GM12878 (cell line): ENCODE measurements around the gene TESK2. TPM values are rescaled to one million over a fixed set of nuclear protein-coding genes. Genes with fewer than 3 reads are reported as not detected.

Experiments
- ATAC-seq: fragments of 200-7000 bp; cut with Tn5 transposase; 3 replicates; pipeline ENCODE4 v1.9.1; 2020; ENCODE audit warnings: mild to moderate bottlenecking, moderate library complexity
- BruUV-seq: library from RNA; stranded (reverse); fragments of 400-500 nt; replicated peaks from 2 replicates; lab custom pipeline; 2021; lab: Mats Ljungman, UMichigan
- CTCF ChIA-PET: fragments of 300-600 bp; sonication (Branson Sonifier 250); formaldehyde crosslinking; extraction: SDS; loops from one replicate; lab custom pipeline; 2021; ENCODE audit warnings: inconsistent platforms; lab: Yijun Ruan, JAX
- POLR2A ChIA-PET: fragments of 350-600 bp; formaldehyde crosslinking; extraction: SDS; loops from one replicate; lab custom pipeline; 2021; ENCODE audit warnings: inconsistent platforms; lab: Charles Lee
- RAD21 ChIA-PET: fragments of 300-600 bp; sonication (Branson Sonifier 250); formaldehyde crosslinking; loops from one replicate; lab custom pipeline; 2023; ENCODE audit warnings: antibody characterized with exemption; ENCODE audit not compliant: unreplicated experiment; lab: Charles Lee
- SMC1A ChIA-PET: fragments of 300-600 bp; sonication (Branson Sonifier 250); formaldehyde crosslinking; loops from one replicate; lab custom pipeline; 2023; ENCODE audit not compliant: unreplicated experiment, uncharacterized antibody; lab: Charles Lee
- DNase-seq: peaks from one replicate; pipeline ENCODE4 v3.0.0-alpha.2; 2011; ENCODE audit warnings: low read depth, low spot score
- FAIRE-seq: peaks from 3 replicates; lab custom pipeline; 2011; peaks lifted over from hg19 to GRCh38; lab: Jason Lieb, UNC
- H2AFZ ChIP-seq: 2 replicates; pipeline ENCODE4 v1.6.0; 2011; ENCODE audit warnings: low read depth, low read length, control low read depth; ENCODE audit not compliant: control insufficient read depth
- H3K27ac ChIP-seq: 2 replicates; pipeline ENCODE4 v1.5.1; 2011; ENCODE audit warnings: control low read depth; ENCODE audit not compliant: control insufficient read depth, insufficient read depth
- H3K27me3 ChIP-seq, 2 experiments: replicated peaks in 1 of 2; 2 replicates each; pipeline versions ENCODE4 v1.6.0 to v1.6.1; 2011; ENCODE audit warnings: low read length in 1 of 2; ENCODE audit not compliant: control insufficient read depth in 2 of 2, insufficient read depth in 2 of 2
- H3K36me3 ChIP-seq, 2 experiments: 2 replicates each; pipeline ENCODE4 v1.5.1; 2011; ENCODE audit warnings: low read length in 1 of 2; ENCODE audit not compliant: control insufficient read depth in 2 of 2, insufficient read depth in 2 of 2
- H3K4me1 ChIP-seq: 2 replicates; pipeline ENCODE4 v1.6.1; 2011; ENCODE audit warnings: mild to moderate bottlenecking, low read length, moderate library complexity, mixed read lengths; ENCODE audit not compliant: control insufficient read depth, insufficient read depth
- H3K4me2 ChIP-seq: 2 replicates; pipeline ENCODE4 v1.6.0; 2011; ENCODE audit warnings: control low read depth; ENCODE audit not compliant: control insufficient read depth, insufficient read depth
- H3K4me3 ChIP-seq: fragments of 200-600 bp; sonication (generic); 2 replicates; pipeline ENCODE4 v1.5.1; 2016
- H3K79me2 ChIP-seq: 2 replicates; pipeline ENCODE4 v1.6.0; 2011; ENCODE audit warnings: low read length; ENCODE audit not compliant: control insufficient read depth, insufficient read depth
- H3K9ac ChIP-seq: 2 replicates; pipeline ENCODE4 v1.8.0; 2011; ENCODE audit warnings: low read length, control low read depth, mixed read lengths; ENCODE audit not compliant: control insufficient read depth, insufficient read depth
- H3K9me3 ChIP-seq: replicated peaks from 3 replicates; pipeline ENCODE4 v1.5.1; 2011; ENCODE audit warnings: mild to moderate bottlenecking, low read length; ENCODE audit not compliant: control insufficient read depth, insufficient read depth
- H4K20me1 ChIP-seq: 2 replicates; pipeline ENCODE4 v1.6.0; 2011; ENCODE audit not compliant: control insufficient read depth, insufficient read depth
- CHD4 ChIP-seq: fragments of 200-600 bp; sonication (generic); IDR thresholded peaks from 2 replicates; pipeline ENCODE4 v1.6.1; 2016; ENCODE audit warnings: mild to moderate bottlenecking
- CREB1 ChIP-seq: IDR thresholded peaks from 2 replicates; pipeline ENCODE4 v1.6.1; 2012; ENCODE audit warnings: low read depth, mild to moderate bottlenecking, inconsistent platforms
- DPF2 ChIP-seq: fragments of 450-650 bp; IDR thresholded peaks from 2 replicates; pipeline ENCODE4 v1.6.1; 2017; ENCODE audit warnings: mild to moderate bottlenecking
- IKZF1 ChIP-seq: fragments of 450-650 bp; conservative IDR thresholded peaks from 2 replicates; pipeline ENCODE4 v1.6.1; 2017; ENCODE audit warnings: antibody characterized with exemption, mild to moderate bottlenecking
- MTA2 ChIP-seq: fragments of 450-650 bp; IDR thresholded peaks from 2 replicates; pipeline ENCODE4 v1.6.1; 2016; ENCODE audit warnings: low read depth, mild to moderate bottlenecking, moderate library complexity
- RAD21 ChIP-seq: IDR thresholded peaks from 2 replicates; pipeline ENCODE4 v1.6.1; 2011; ENCODE audit warnings: mild to moderate bottlenecking, low read depth, low read length, moderate library complexity; ENCODE audit not compliant: insufficient read depth
- SIN3A ChIP-seq: IDR thresholded peaks from 2 replicates; pipeline ENCODE4 v1.6.1; 2012; ENCODE audit warnings: low read depth, low read length, improper control_type of control experiment
- TARDBP ChIP-seq: IDR thresholded peaks from 2 replicates; pipeline ENCODE4 v1.6.1; 2016; ENCODE audit warnings: borderline replicate concordance
- TCF12 ChIP-seq: IDR thresholded peaks from 2 replicates; pipeline ENCODE4 v1.6.1; 2011; ENCODE audit warnings: low read depth, mild to moderate bottlenecking, low read length
- ZNF217 ChIP-seq: fragments of 450-650 bp; IDR thresholded peaks from 2 replicates; pipeline ENCODE4 v1.6.1; 2017; ENCODE audit warnings: antibody characterized with exemption, mild to moderate bottlenecking
- WGBS: methylation state at CpG from one replicate; pipeline ENCODE4 v1.1.6; 2016; ENCODE audit warnings: low lambda C conversion rate; ENCODE audit not compliant: insufficient replicate concordance, insufficient coverage; ENCODE audit errors: missing lambda C conversion rate; 5-methylcytosine and 5-hydroxymethylcytosine counted together
- in situ Hi-C: fragments of 300-500 bp; cut with MboI; formaldehyde crosslinking; loops from 9 replicates; pipeline ENCODE4 v1.14.3; 2018; ENCODE audit warnings: mixed read lengths
- intact Hi-C: fragments of 100-400 bp; cut with micrococcal nuclease; formaldehyde crosslinking; loops from one replicate; pipeline ENCODE4 v1.14.2; 2022; ENCODE audit not compliant: unreplicated experiment
- polyA plus RNA-seq, 11 experiments: library from polyadenylated mRNA; depleted of rRNA in 4 of 11; unstranded in 6 of 11; stranded (reverse) in 5 of 11; fragments of >200 nt; fragmentation: Nextera tagmentation in 4 of 11; fragmentation: Illumina TruSeq in 1 of 11; extraction: Ambion mirVana in 4 of 11; extraction: Trizol in 1 of 11; gene quantifications; 1 replicate in 1 of 11; 2 replicates in 10 of 11; pipeline versions ENCODE4 v1.2.1 to v1.2.3, GENCODE V29; 2011 to 2016; ENCODE audit warnings: inconsistent platforms in 2 of 11, missing spikeins in 2 of 11, low read depth in 1 of 11
- total RNA-seq, 4 experiments: library from RNA; depleted of rRNA in 3 of 4; stranded (reverse); fragments of >200 nt in 3 of 4; fragmentation: Illumina TruSeq in 1 of 4; extraction: Trizol in 1 of 4; gene quantifications; 2 replicates each; pipeline versions ENCODE4 v1.2.1 to v1.2.3, GENCODE V29; 2013 to 2021
- TF ChIP-seq, protein P1 (sequence below): IDR thresholded peaks from 2 replicates; pipeline ENCODE4 v1.6.1; 2011; ENCODE audit warnings: low read depth, low read length, improper control_type of control experiment, borderline replicate concordance
- TF ChIP-seq, protein P2 (sequence below): fragments of 450-650 bp; conservative IDR thresholded peaks from 2 replicates; pipeline ENCODE4 v1.6.1; 2017; ENCODE audit warnings: mild to moderate bottlenecking, moderate library complexity
- TF ChIP-seq, protein P3 (sequence below): fragments of 450-650 bp; IDR thresholded peaks from 2 replicates; pipeline ENCODE4 v1.6.1; 2016; ENCODE audit warnings: mild to moderate bottlenecking
- TF ChIP-seq, protein P4 (sequence below): IDR thresholded peaks from 2 replicates; pipeline ENCODE4 v1.6.1; 2011; ENCODE audit warnings: low read depth, mild to moderate bottlenecking, low read length, moderate library complexity, borderline replicate concordance; ENCODE audit errors: extremely low read depth
- TF ChIP-seq, protein P5 (sequence below): fragments of 450-650 bp; formaldehyde crosslinking; IDR thresholded peaks from 2 replicates; pipeline ENCODE4 v1.4.0; 2020; ENCODE audit warnings: mild to moderate bottlenecking, moderate library complexity

TESK2 gene
- total and polyA plus RNA-seq, 10 of the 15 experiments (the other 5 are each of a cell fraction or from before 2014, with no cell fraction given): 2.2 to 10.0 (median 5.7) TPM

DNA sequence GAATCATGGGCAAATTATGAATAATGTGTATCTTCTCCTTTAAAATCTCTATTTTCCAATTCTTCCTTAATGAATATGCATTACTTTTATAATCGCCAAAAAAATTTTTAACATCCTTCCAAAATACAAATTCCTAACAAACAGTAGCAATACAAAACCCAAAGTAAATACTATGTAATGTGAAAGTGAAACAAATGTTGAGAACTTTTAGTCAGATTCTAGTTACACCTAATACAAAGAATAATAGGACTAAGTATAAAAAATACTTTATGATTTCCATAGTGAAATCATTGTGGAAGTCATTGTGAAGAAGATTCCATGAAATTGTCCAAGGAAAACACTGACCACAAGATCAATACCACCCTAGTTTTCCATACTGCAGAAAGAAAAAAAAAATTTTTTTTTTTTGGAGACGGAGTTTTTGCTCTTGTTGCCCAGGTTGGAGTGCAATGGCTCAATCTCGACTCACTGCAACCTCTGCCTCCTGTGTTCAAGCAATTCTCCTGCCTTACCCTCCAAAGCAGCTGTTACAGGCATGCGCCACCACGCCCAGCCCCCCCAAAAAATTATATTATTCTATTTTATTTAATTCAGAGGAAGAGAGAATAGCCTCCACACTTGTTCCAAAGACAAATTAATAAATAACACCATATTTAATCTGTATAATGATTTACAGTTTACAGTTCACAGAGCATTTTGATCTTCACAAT, 11.8 kb downstream of the TESK2 start:
- CTCF ChIA-PET: no interaction called here
- SMC1A ChIA-PET: interaction anchor here (1.0 kb wide), 2 partner anchors 11 to 76 kb away, joined by 3 read pairs; no protein-coding TSS in a partner anchor
- no peak overlapping the region for H3K27ac ChIP-seq
- no peaks in the 10 kb centered on the region for H3K79me2 ChIP-seq
- DNase-seq (no peak), FAIRE-seq (no peak), ATAC-seq (no peak)
- no peaks in the 10 kb centered on the region for H4K20me1 ChIP-seq
- no peak overlapping the region for H3K9ac ChIP-seq
- no peak overlapping the region for H2AFZ ChIP-seq
- no peak overlapping the region for H3K4me2 ChIP-seq
- no peaks in the 10 kb centered on the region for H3K36me3 ChIP-seq
- RAD21 ChIA-PET: no interaction called here
- H3K4me3 ChIP-seq: no peak overlapping the region
- intact Hi-C loops (no loop called here), in situ Hi-C loops (no loop called here)
- no TSS peak for BruUV-seq
- H3K9me3 ChIP-seq: no peaks in the 10 kb centered on the region
- 83% methylated on average over 5 of the region's 5 CpGs for WGBS
- peaks cover 8% of the 10 kb centered on the region; the same call in 1 of the 2 replicates for H3K4me1 ChIP-seq
- POLR2A ChIA-PET: interaction anchor here (0.7 kb wide), 1 partner anchor 250 kb away, joined by 4 read pairs; no protein-coding TSS in a partner anchor
- no peaks in the 10 kb centered on the region for H3K27me3 ChIP-seq
- TF ChIP-seq SIN3A: no peak
- TF ChIP-seq ZNF217: no peak
- TF ChIP-seq, protein P1, sequence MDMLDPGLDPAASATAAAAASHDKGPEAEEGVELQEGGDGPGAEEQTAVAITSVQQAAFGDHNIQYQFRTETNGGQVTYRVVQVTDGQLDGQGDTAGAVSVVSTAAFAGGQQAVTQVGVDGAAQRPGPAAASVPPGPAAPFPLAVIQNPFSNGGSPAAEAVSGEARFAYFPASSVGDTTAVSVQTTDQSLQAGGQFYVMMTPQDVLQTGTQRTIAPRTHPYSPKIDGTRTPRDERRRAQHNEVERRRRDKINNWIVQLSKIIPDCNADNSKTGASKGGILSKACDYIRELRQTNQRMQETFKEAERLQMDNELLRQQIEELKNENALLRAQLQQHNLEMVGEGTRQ: no peak
- TF ChIP-seq, protein P2, sequence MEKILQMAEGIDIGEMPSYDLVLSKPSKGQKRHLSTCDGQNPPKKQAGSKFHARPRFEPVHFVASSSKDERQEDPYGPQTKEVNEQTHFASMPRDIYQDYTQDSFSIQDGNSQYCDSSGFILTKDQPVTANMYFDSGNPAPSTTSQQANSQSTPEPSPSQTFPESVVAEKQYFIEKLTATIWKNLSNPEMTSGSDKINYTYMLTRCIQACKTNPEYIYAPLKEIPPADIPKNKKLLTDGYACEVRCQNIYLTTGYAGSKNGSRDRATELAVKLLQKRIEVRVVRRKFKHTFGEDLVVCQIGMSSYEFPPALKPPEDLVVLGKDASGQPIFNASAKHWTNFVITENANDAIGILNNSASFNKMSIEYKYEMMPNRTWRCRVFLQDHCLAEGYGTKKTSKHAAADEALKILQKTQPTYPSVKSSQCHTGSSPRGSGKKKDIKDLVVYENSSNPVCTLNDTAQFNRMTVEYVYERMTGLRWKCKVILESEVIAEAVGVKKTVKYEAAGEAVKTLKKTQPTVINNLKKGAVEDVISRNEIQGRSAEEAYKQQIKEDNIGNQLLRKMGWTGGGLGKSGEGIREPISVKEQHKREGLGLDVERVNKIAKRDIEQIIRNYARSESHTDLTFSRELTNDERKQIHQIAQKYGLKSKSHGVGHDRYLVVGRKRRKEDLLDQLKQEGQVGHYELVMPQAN: no peak
- TF ChIP-seq RAD21: no peak
- no peak for TF ChIP-seq TARDBP
- TF ChIP-seq, protein P3, sequence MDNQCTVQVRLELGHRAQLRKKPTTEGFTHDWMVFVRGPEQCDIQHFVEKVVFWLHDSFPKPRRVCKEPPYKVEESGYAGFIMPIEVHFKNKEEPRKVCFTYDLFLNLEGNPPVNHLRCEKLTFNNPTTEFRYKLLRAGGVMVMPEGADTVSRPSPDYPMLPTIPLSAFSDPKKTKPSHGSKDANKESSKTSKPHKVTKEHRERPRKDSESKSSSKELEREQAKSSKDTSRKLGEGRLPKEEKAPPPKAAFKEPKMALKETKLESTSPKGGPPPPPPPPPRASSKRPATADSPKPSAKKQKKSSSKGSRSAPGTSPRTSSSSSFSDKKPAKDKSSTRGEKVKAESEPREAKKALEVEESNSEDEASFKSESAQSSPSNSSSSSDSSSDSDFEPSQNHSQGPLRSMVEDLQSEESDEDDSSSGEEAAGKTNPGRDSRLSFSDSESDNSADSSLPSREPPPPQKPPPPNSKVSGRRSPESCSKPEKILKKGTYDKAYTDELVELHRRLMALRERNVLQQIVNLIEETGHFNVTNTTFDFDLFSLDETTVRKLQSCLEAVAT: no peak
- no peak for TF ChIP-seq DPF2
- TF ChIP-seq, protein P4, sequence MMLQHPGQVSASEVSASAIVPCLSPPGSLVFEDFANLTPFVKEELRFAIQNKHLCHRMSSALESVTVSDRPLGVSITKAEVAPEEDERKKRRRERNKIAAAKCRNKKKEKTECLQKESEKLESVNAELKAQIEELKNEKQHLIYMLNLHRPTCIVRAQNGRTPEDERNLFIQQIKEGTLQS: no peak
- no peak for TF ChIP-seq TCF12
- TF ChIP-seq CHD4: no peak
- no peak for TF ChIP-seq IKZF1
- TF ChIP-seq MTA2: no peak
- TF ChIP-seq, protein P5, sequence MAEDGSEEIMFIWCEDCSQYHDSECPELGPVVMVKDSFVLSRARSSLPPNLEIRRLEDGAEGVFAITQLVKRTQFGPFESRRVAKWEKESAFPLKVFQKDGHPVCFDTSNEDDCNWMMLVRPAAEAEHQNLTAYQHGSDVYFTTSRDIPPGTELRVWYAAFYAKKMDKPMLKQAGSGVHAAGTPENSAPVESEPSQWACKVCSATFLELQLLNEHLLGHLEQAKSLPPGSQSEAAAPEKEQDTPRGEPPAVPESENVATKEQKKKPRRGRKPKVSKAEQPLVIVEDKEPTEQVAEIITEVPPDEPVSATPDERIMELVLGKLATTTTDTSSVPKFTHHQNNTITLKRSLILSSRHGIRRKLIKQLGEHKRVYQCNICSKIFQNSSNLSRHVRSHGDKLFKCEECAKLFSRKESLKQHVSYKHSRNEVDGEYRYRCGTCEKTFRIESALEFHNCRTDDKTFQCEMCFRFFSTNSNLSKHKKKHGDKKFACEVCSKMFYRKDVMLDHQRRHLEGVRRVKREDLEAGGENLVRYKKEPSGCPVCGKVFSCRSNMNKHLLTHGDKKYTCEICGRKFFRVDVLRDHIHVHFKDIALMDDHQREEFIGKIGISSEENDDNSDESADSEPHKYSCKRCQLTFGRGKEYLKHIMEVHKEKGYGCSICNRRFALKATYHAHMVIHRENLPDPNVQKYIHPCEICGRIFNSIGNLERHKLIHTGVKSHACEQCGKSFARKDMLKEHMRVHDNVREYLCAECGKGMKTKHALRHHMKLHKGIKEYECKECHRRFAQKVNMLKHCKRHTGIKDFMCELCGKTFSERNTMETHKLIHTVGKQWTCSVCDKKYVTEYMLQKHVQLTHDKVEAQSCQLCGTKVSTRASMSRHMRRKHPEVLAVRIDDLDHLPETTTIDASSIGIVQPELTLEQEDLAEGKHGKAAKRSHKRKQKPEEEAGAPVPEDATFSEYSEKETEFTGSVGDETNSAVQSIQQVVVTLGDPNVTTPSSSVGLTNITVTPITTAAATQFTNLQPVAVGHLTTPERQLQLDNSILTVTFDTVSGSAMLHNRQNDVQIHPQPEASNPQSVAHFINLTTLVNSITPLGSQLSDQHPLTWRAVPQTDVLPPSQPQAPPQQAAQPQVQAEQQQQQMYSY: no peak
- no peak for TF ChIP-seq CREB1
